ENCODE measurements around the gene SLC2A6.

Gene SLC2A6

GRCh38 chr9:133525677-133526076 is 46.8 kb upstream of the SLC2A6 start:
- Histone ChIP-seq H3K27ac (no peak overlapping the region), H3K79me2 (ENCODE audit: insufficient read depth, low read depth) (no peaks in the 10 kb centered on the region), H3K4me1 (ENCODE audit: low read depth, poor library complexity, severe bottlenecking) (no peaks in the 10 kb centered on the region), H2AFZ (ENCODE audit: low read depth) (no peak overlapping the region), H4K20me1 (ENCODE audit: insufficient read depth) (no peaks in the 10 kb centered on the region), H3K4me3 (IDR thresholded peaks at IDR 0.05; ENCODE audit: insufficient read depth, low read depth, low read length) (no peak overlapping the region), H3K27me3 (ENCODE audit: insufficient read depth, low read depth) (peaks cover 91% of the 10 kb centered on the region), H3K4me2 (no peak overlapping the region), H3K9ac (no peak overlapping the region), H3K36me3 (ENCODE audit: insufficient read depth) (no peaks in the 10 kb centered on the region)
- no peak for TF ChIP-seq CTCF (conservative IDR thresholded peaks at IDR 0.05; ENCODE audit: low read depth, low read length)

GRCh38 chr9:133524679-133525228 is 45.9 kb upstream of the SLC2A6 start, which contains the start of gene MYMK:
TSS of gene MYMK (minus strand) at chr9:133524959. CDS start at chr9:133524844, 115 bp downstream.
- H3K4me3 ChIP-seq (IDR thresholded peaks at IDR 0.05; ENCODE audit: insufficient read depth, low read depth, low read length) = no peak within 1 kb of the TSS
- no peak within 1 kb of the TSS for H3K27ac ChIP-seq
- no peak within 1 kb of the TSS for H3K9ac ChIP-seq
- no peak within 1 kb of the TSS for H2AFZ ChIP-seq (ENCODE audit: low read depth)
- no peaks in the 10 kb centered on the region for H4K20me1 ChIP-seq (ENCODE audit: insufficient read depth)
- no peaks in the 10 kb centered on the region for H3K36me3 ChIP-seq (ENCODE audit: insufficient read depth)
- no peak for TF ChIP-seq CTCF (conservative IDR thresholded peaks at IDR 0.05; ENCODE audit: low read depth, low read length)
- H3K27me3 ChIP-seq (ENCODE audit: insufficient read depth, low read depth) = peaks cover 91% of the 10 kb centered on the region
- no peak within 1 kb of the TSS for H3K4me2 ChIP-seq
- H3K79me2 ChIP-seq (ENCODE audit: insufficient read depth, low read depth) = no peaks in the 10 kb centered on the region
- no peaks in the 10 kb centered on the region for H3K4me1 ChIP-seq (ENCODE audit: low read depth, poor library complexity, severe bottlenecking)

- H3K9ac ChIP-seq = no peak overlapping the region
- H3K79me2 ChIP-seq (ENCODE audit: insufficient read depth, low read depth) = no peaks in the 10 kb centered on the region
- H4K20me1 ChIP-seq (ENCODE audit: insufficient read depth) = no peaks in the 10 kb centered on the region
- no peak for TF ChIP-seq CTCF (conservative IDR thresholded peaks at IDR 0.05; ENCODE audit: low read depth, low read length)
- H3K4me1 ChIP-seq (ENCODE audit: low read depth, poor library complexity, severe bottlenecking) = no peaks in the 10 kb centered on the region
- no peak overlapping the region for H2AFZ ChIP-seq (ENCODE audit: low read depth)
- no peak overlapping the region for H3K4me3 ChIP-seq (IDR thresholded peaks at IDR 0.05; ENCODE audit: insufficient read depth, low read depth, low read length)
- H3K36me3 ChIP-seq (ENCODE audit: insufficient read depth) = no peaks in the 10 kb centered on the region
- H3K27ac ChIP-seq = no peak overlapping the region
- H3K27me3 ChIP-seq (ENCODE audit: insufficient read depth, low read depth) = peaks cover 91% of the 10 kb centered on the region
- H3K4me2 ChIP-seq = no peak overlapping the region
Measured at GRCh38 chr9:133524146-133524545, 45.2 kb upstream of the SLC2A6 start.

- Histone ChIP-seq H3K27me3 (ENCODE audit: insufficient read depth, low read depth) (peaks cover 90% of the 10 kb centered on the region), H3K36me3 (ENCODE audit: insufficient read depth) (no peaks in the 10 kb centered on the region), H3K9ac (no peak overlapping the region), H3K27ac (no peak overlapping the region), H3K4me3 (IDR thresholded peaks at IDR 0.05; ENCODE audit: insufficient read depth, low read depth, low read length) (no peak overlapping the region), H2AFZ (ENCODE audit: low read depth) (no peak overlapping the region), H4K20me1 (ENCODE audit: insufficient read depth) (no peaks in the 10 kb centered on the region), H3K4me1 (ENCODE audit: low read depth, poor library complexity, severe bottlenecking) (no peaks in the 10 kb centered on the region), H3K4me2 (no peak overlapping the region), H3K79me2 (ENCODE audit: insufficient read depth, low read depth) (no peaks in the 10 kb centered on the region)
- no peak for TF ChIP-seq CTCF (conservative IDR thresholded peaks at IDR 0.05; ENCODE audit: low read depth, low read length)
Measured at GRCh38 chr9:133523106-133523505, 44.2 kb upstream of the SLC2A6 start.

Data from KMS-11 (cell line).